Right cardiac atrium (tissue), 5 donors: Measurements from ENCODE around the gene SIRT5. TPM values are rescaled to one million over a fixed set of nuclear protein-coding genes. Genes with fewer than 3 reads are reported as not detected.

Experiments used
- ATAC-seq, 2 donors: fragments of 200-7000 bp; cut with Tn5 transposase; one replicate each; pipeline versions ENCODE4 v1.8.0 to v1.9.1; 2020; ENCODE audit warnings: moderate library complexity in 2 of 2, mild to moderate bottlenecking in 1 of 2
- DNase-seq, 3 donors: peaks; one replicate each; pipeline ENCODE4 v3.0.0-alpha.2; 2020
- H3K27ac ChIP-seq: one replicate; pipeline ENCODE4 v1.5.1; 2013; ENCODE audit warnings: mild to moderate bottlenecking, low read length, control low read depth, moderate library complexity
- H3K27me3 ChIP-seq: one replicate; pipeline ENCODE4 v1.6.1; 2013; ENCODE audit not compliant: control insufficient read depth, insufficient read depth
- H3K4me1 ChIP-seq: one replicate; pipeline ENCODE4 v1.6.1; 2013; ENCODE audit warnings: low read length; ENCODE audit not compliant: control insufficient read depth, insufficient read depth
- H3K4me3 ChIP-seq: one replicate; pipeline ENCODE4 v1.5.1; 2013; ENCODE audit warnings: low read length, control low read depth
- H3K9me3 ChIP-seq: one replicate; pipeline ENCODE4 v1.6.1; 2013; ENCODE audit warnings: low read length; ENCODE audit not compliant: control insufficient read depth
- WGBS: extraction: QIAGEN DNeasy Blood & Tissue Kit; methylation state at CpG from one replicate; pipeline ENCODE4 v1.1.7; 2013; 5-methylcytosine and 5-hydroxymethylcytosine counted together
- intact Hi-C, 4 donors: fragments of 100-400 bp; cut with DNase I; formaldehyde crosslinking; loops; one replicate each; pipeline versions ENCODE4 v1.11.0 to v1.14.0; 2022 to 2023
- polyA plus RNA-seq: library from polyadenylated mRNA; stranded (reverse); fragments of 200-250 nt; gene quantifications from one replicate; pipeline ENCODE4 v1.2.3, GENCODE V29; 2013
- total RNA-seq, 4 donors: library from RNA; stranded (reverse); fragmentation: NEBNext Ultra II Directional; extraction: Animal tissue kit (Norgen Biotek cat#: 25700); gene quantifications; one replicate each; pipeline ENCODE4 v1.2.1, GENCODE V29; 2021
- donor health status: healthy with polysubstance abuse.
- donor health status: DM: no; HTN: yes; CAD: no.
- donor health status: DM: no; HTN: no; CAD: no.
- donor health status: DM: no; HTN: yes; CAD: no; lungs with severe emphysema.
- donor health status: DM: yes; HTN: yes; CAD: no.

The SIRT5 gene
- total and polyA plus RNA-seq, 5 donors, result 21.5 to 39.4 (median 31.8) TPM

DNA sequence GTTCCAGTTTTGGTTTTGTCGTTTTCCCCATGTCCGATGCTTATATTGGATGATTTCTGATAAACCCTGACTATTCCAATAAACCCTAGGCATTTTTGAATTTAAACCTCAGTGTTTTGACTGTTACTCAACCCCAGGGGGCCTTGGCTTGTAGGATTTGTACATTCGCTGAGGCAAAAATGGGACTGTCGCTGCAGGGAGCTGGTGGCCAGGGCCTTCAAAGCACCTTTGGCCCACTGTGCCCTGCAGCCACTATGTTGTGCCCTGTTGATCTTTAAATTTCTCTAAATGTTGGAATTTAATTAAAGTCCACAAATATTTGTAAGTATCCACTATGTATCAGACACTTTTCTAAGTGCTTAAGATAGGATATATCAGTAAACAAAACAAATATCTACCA lies 31.2 kb downstream of the SIRT5 start:
- no peaks in the 10 kb centered on the region for H3K27me3 ChIP-seq
- no peaks in the 10 kb centered on the region for H3K4me1 ChIP-seq
- ATAC-seq (no peak), DNase-seq (no peak)
- intact Hi-C loops, result no loop called here
- WGBS, result 87% methylated on average over 4 of the region's 4 CpGs
- H3K4me3 ChIP-seq, result no peak overlapping the region
- no peaks in the 10 kb centered on the region for H3K9me3 ChIP-seq
- no peak overlapping the region for H3K27ac ChIP-seq

DNA sequence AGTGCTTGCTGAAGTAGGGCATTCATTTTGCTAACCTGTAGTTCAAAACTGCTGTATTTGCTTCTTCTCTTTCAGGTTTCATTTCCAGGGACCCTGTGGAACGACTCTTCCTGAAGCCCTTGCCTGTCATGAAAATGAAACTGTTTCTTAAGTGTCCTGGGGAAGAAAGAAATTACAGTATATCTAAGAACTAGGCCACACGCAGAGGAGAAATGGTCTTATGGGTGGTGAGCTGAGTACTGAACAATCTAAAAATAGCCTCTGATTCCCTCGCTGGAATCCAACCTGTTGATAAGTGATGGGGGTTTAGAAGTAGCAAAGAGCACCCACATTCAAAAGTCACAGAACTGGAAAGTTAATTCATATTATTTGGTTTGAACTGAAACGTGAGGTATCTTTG lies 37.3 kb downstream of the SIRT5 start:
- H3K27ac ChIP-seq, result peak overlapping the region; percentile 48
- H3K4me1 ChIP-seq, result no peaks in the 10 kb centered on the region
- no peak for ATAC-seq
- no peak for DNase-seq
- no peaks in the 10 kb centered on the region for H3K9me3 ChIP-seq
- H3K4me3 ChIP-seq, result no peak overlapping the region
- intact Hi-C loops, result no loop called here
- no peaks in the 10 kb centered on the region for H3K27me3 ChIP-seq
- WGBS, result 38% methylated on average over 4 of the region's 4 CpGs

DNA sequence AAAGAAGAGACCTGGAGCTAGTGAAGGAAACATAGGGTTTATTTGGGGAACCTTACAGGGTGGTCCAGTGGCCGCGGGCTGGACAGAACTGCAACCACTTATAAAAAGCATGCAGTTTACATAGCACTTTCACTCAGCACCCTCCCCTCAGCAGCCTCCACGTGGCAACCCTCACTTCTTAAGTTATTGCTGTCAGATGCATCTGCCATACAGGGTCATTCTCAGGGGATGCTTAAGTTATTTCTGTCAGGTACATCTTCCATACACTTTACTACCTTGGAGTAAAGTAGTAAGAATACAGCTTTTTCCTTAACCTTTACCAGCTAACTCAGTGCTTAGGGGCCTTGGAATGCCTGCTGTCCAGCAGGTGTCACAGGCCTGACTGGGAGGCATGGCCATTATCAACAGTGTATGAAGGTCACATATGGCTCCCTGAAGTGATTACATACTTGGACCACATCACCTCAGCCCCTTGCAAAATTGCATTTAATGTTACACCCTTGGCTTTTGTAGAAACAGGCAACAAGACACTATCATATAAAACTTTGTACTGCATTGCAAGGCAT lies 38.7 kb downstream of the SIRT5 start:
- ATAC-seq, result no peak
- DNase-seq, result no peak
- peak overlapping the region; percentile 24 for H3K27ac ChIP-seq
- WGBS, result 61% methylated on average over 3 of the region's 3 CpGs
- intact Hi-C loops, result no loop called here
- no peaks in the 10 kb centered on the region for H3K9me3 ChIP-seq
- H3K4me1 ChIP-seq, result no peaks in the 10 kb centered on the region
- no peak overlapping the region for H3K4me3 ChIP-seq
- H3K27me3 ChIP-seq, result no peaks in the 10 kb centered on the region

DNA sequence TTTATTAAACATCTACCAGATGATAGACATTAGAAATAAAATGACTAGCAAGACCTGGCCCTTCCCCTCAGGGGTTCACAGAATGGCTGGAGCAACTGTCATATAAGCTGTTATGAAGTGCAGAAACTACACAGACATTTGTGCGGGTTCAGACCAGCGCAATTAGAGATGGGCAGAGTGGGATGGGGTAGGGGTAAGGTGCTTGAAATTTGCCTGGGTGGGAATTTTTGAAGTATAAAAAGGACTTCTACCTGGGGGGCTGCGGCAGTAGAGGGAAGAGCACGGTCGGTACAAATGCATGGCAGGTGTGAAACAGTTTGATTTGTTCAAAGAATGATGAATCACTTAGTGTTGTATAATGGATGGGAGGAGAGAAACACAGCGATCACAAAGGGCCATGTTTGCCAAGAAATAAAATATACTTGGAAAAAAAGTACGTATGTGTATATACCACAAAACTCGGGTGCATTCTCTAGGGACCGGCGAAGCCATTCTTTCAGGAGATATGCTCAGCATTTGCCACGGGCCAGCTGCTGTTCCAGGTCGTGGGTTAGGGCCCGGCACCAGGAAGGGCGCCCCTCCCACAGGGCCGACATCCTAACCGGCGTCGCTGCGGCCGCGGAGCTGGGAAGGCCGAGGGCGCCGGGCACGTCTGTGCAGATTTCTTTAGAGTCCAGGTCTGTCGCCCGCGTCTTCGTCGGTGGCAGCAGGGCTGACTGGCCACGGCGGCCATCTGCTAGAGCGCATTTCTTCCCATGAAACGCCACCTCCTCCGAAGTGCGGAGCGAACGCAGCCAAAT lies 39.9 kb downstream of the SIRT5 start:
- no peaks in the 10 kb centered on the region for H3K4me1 ChIP-seq
- intact Hi-C loops, result no loop called here
- no peaks in the 10 kb centered on the region for H3K27me3 ChIP-seq
- no peaks in the 10 kb centered on the region for H3K9me3 ChIP-seq
- DNase-seq (peak; percentile 64 to 84 (median 80)), ATAC-seq (peak; percentile 63 to 76)
- WGBS, result 6% methylated on average over 38 of the region's 38 CpGs
- H3K27ac ChIP-seq, result peak overlapping the region; percentile 73
- H3K4me3 ChIP-seq, result peak overlapping the region; percentile 45

DNA sequence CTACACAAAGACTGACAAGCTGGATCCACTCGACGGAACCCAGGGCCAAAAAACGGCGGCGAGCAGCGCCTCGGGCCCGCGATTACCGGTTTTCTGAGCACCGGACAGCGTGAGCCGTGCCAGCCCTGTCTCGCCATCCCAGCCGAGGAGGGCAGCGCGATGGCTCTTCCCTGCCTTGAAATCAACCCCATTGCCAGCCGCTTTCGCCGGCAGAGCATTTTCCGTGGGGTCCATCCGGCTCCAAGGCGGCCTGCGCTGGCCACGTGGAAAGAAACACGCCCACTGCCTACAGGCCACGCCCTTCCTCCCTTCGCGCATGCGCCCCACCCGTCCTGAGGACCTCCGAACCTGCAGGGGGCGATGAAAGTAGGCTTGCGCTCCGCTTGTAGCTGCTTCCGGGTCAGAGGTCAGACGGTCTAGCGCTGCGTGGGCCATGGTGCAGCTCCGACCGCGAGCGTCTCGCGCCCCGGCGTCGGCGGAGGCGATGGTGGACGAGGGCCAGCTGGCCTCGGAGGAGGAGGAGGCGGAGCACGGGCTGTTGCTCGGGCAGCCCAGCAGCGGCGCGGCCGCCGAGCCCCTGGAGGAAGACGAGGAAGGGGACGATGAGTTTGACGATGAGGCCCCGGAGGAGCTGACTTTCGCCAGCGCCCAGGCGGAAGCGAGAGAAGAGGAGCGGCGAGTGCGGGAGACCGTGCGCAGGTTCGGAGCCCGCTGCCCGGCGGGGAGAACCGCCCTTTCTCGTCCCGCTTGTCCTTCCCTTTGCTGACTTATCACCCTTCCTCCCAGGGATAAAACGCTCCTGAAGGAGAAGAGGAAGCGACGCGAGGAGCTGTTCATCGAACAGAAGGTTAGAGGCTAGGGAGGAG lies 40.8 kb downstream of the SIRT5 start, which contains the start of gene NOL7:
NOL7 (plus strand) TSS at position 410 of the 866 bp plus-strand sequence; CDS start at position 434, 24 bp downstream.
- Histone ChIP-seq H3K27ac (peak within 1 kb of the TSS; percentile 84), H3K27me3 (no peaks in the 10 kb centered on the region), H3K4me3 (peak within 1 kb of the TSS; percentile 81), H3K9me3 (no peaks in the 10 kb centered on the region), H3K4me1 (no peaks in the 10 kb centered on the region)
- DNase-seq, result peak; percentile 98 to 99 (median 98)
- under 1% methylated on average over 85 of the region's 85 CpGs for WGBS
- intact Hi-C loops, result loop anchor here in 1 of 4 donors (5.0 kb wide), 1 partner anchor 97 kb away; the partner anchor contains the start of gene RANBP9
- peak; percentile 97 to 98 for ATAC-seq

DNA sequence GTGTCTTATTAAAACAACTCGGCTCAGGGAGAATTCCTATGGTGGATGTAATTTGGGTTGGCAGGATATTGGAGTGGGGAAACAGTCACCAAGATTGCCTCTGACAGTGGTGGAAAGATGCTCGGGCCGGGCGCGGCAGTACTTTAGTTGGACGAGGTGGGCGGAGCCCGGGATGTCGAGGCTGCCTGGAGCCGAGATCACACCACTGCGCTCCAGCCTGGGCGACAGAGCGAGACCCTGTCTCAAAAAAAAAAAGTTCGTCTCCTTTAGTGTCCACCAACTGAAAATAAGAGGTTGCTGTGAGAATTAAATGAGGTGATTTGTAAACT lies 41.4 kb downstream of the SIRT5 start:
- peak overlapping the region; percentile 84 for H3K27ac ChIP-seq
- no peaks in the 10 kb centered on the region for H3K27me3 ChIP-seq
- H3K9me3 ChIP-seq, result no peaks in the 10 kb centered on the region
- no peaks in the 10 kb centered on the region for H3K4me1 ChIP-seq
- intact Hi-C loops, result loop anchor here in 2 of 4 donors (2.0 to 5.0 kb wide), 2 partner anchors 95 to 97 kb away; partner anchors contain the start of gene RANBP9 (in 2 of the 2)
- DNase-seq (peak; percentile 67 to 79 (median 79)), ATAC-seq (peak; percentile 50 to 72)
- H3K4me3 ChIP-seq, result peak overlapping the region; percentile 81
- under 1% methylated on average over 14 of the region's 14 CpGs for WGBS

DNA sequence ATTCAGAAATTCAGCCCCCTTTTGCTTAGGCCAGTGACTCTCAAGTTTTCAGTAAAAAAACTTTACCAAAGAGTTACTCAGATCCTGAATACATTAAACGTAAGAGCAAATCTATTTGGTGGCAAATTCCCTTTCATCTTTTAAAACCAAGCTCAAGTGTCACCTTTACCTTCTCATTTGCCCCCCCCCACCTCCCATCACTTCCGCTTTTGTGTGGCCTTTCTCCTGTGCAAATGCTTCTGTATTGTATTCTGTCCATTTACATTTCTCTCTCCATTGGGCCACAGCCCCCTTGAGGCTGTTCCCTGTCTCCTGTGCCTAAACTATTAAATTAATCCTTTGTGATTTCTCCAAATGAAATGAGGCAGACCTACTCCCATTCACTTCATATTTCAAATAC lies 42.7 kb downstream of the SIRT5 start:
- Histone ChIP-seq H3K27me3 (no peaks in the 10 kb centered on the region), H3K27ac (no peak overlapping the region), H3K4me3 (no peak overlapping the region), H3K4me1 (no peaks in the 10 kb centered on the region), H3K9me3 (no peaks in the 10 kb centered on the region)
- ATAC-seq (no peak), DNase-seq (no peak)
- intact Hi-C loops, result loop anchor here in 2 of 4 donors (2.0 to 5.0 kb wide), 2 partner anchors 94 to 95 kb away; partner anchors contain the start of gene RANBP9 (in 2 of the 2)
- whole genome bisulfite sequencing, result 73% methylated on average over 2 of the region's 2 CpGs

DNA sequence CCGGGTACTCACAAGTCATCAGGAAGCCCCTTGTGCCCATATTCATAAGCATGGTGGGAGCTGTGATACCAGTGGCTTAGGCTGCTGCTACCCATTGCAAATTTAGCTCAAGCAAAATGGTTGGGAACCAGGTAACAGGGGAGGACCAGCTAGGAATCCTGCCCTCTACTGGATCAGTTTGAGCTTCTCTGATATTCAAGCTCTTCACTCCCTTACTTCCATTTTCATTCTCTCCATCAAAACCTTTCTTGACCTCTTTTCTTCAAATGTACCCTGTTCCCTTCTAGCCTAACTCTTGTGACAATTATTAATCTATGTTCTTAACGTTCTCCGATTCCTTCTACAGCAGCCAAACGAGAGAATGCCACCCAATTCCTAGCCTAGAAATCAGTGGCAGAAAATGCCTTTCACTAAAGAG lies 50.5 kb downstream of the SIRT5 start:
- H3K27ac ChIP-seq, result no peak overlapping the region
- ATAC-seq (peak in 1 of 2 donors; percentile 47), DNase-seq (no peak)
- intact Hi-C loops, result loop anchor here in 1 of 4 donors (10.0 kb wide), 1 partner anchor 80 kb away; no protein-coding TSS in a partner anchor
- H3K9me3 ChIP-seq, result no peaks in the 10 kb centered on the region
- no peaks in the 10 kb centered on the region for H3K4me1 ChIP-seq
- WGBS, result 69% methylated on average over 4 of the region's 4 CpGs
- no peaks in the 10 kb centered on the region for H3K27me3 ChIP-seq
- no peak overlapping the region for H3K4me3 ChIP-seq

DNA sequence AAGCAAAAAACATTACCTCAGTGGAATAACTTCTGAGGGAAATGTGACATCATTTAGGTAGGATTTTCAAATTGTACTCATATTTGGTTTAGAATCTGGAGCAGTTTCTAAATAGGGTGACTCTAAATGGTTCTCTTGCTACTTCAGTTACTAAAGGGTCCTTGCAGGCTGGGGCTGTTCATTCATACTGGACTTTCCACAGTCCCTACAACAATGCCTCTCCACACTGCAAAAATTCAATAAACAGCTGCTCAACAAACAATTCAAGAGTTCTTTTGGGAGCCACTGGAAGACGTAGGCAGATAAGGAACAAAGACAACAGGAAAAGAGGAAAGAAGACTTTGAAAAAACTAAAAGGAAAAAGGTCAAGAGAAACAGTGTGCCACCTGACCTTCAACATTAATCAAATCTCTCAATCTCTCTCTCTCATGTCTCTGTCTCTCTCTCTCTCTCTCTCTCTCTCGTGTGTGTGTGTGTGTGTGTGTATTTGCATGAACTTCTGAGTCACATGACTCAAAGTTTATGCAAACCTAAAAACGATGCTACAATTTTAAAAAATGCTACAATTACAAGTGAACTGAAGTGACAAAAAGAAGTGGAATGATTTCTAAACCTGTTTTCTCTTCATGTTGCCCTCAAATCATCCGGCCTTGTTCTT lies 55.2 kb downstream of the SIRT5 start:
- Histone ChIP-seq H3K27ac (no peak overlapping the region), H3K27me3 (no peaks in the 10 kb centered on the region), H3K4me3 (no peak overlapping the region), H3K4me1 (no peaks in the 10 kb centered on the region), H3K9me3 (no peaks in the 10 kb centered on the region)
- DNase-seq (no peak), ATAC-seq (no peak)
- intact Hi-C loops, result loop anchor here in 2 of 4 donors (10.0 kb wide), 1 partner anchor 75 kb away; no protein-coding TSS in a partner anchor
- 56% methylated on average over 4 of the region's 4 CpGs for WGBS

DNA sequence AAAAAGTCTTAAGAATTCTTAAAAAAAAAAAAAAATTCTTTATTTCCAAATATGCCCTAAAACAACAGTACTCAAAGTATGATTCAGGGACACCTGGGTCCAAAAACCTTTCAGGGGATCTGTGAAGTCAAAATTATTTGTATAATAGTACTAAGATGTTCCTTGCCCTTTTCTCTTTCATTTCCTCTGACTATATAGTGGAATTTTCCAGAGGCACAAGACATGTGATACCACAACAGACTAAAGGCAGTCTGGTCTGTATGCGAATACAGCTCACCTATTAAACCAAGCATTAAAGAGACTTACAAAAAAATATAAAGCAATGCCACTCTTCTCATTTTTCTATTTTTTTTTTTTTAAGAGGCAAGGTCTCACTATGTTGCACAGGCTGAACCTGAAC lies 56.1 kb downstream of the SIRT5 start:
- Histone ChIP-seq H3K27ac (no peak overlapping the region), H3K4me1 (no peaks in the 10 kb centered on the region), H3K27me3 (no peaks in the 10 kb centered on the region), H3K9me3 (no peaks in the 10 kb centered on the region), H3K4me3 (no peak overlapping the region)
- 92% methylated on average over 1 of the region's 1 CpG for WGBS
- no peak for DNase-seq
- intact Hi-C loops, result loop anchor here in 1 of 4 donors (10.0 kb wide), 1 partner anchor 74 kb away; no protein-coding TSS in a partner anchor
- ATAC-seq, result peak in 1 of 2 donors; percentile 43
